Neuronal stem cell (in vitro differentiated cells): ENCODE data around the gene FBXO9.

Experiments
- DNase-seq: peaks from one replicate; pipeline ENCODE4 v3.0.0-alpha.2; 2013; ENCODE audit warnings: low spot score
- H2AFZ ChIP-seq: one replicate; pipeline ENCODE4 v1.6.1; 2013; ENCODE audit warnings: mild to moderate bottlenecking, low read length, inconsistent platforms
- H2AK5ac ChIP-seq: 2 replicates; pipeline ENCODE4 v1.6.1; 2013; ENCODE audit warnings: low read depth, mild to moderate bottlenecking, inconsistent platforms, low read length, moderate library complexity, mixed read lengths
- H2BK120ac ChIP-seq: 2 replicates; pipeline ENCODE4 v1.6.1; 2013; ENCODE audit warnings: low read depth, mild to moderate bottlenecking, inconsistent platforms, low read length, moderate library complexity, mixed read lengths
- H2BK12ac ChIP-seq: one replicate; pipeline ENCODE4 v1.6.1; 2013; ENCODE audit warnings: low read length, inconsistent platforms
- H2BK15ac ChIP-seq: 2 replicates; pipeline ENCODE4 v1.6.1; 2013; ENCODE audit warnings: mild to moderate bottlenecking, low read length, inconsistent platforms, mixed read lengths
- H2BK5ac ChIP-seq: one replicate; pipeline ENCODE4 v1.6.1; 2013; ENCODE audit warnings: inconsistent platforms, mild to moderate bottlenecking, low read length, moderate library complexity
- H3K14ac ChIP-seq: one replicate; pipeline ENCODE4 v1.6.1; 2013; ENCODE audit warnings: low read length, inconsistent platforms
- H3K18ac ChIP-seq: 2 replicates; pipeline ENCODE4 v1.6.1; 2013; ENCODE audit warnings: low read length, inconsistent platforms
- H3K23ac ChIP-seq: 2 replicates; pipeline ENCODE4 v1.6.1; 2013; ENCODE audit warnings: low read depth, mild to moderate bottlenecking, mixed read lengths, low read length, inconsistent platforms; ENCODE audit not compliant: poor library complexity
- H3K27ac ChIP-seq: replicated peaks from 3 replicates; pipeline ENCODE4 v1.5.1; 2013; ENCODE audit warnings: low read length, inconsistent platforms
- H3K27me3 ChIP-seq, 3 experiments: 2 replicates each; pipeline ENCODE4 v1.6.1; 2013; ENCODE audit warnings: low read length in 3 of 3, mild to moderate bottlenecking in 2 of 3, inconsistent platforms in 1 of 3, low read depth in 1 of 3, mixed read lengths in 1 of 3, moderate library complexity in 1 of 3; ENCODE audit not compliant: control insufficient read depth in 3 of 3, insufficient read depth in 3 of 3
- H3K36me3 ChIP-seq, 2 donors: replicated peaks in 1 of 2; 2 replicates each; pipeline ENCODE4 v1.6.1; 2013; ENCODE audit warnings: low read length in 2 of 2; ENCODE audit not compliant: control insufficient read depth in 2 of 2, insufficient read depth in 2 of 2
- H3K4ac ChIP-seq: 2 replicates; pipeline ENCODE4 v1.6.1; 2013; ENCODE audit warnings: inconsistent platforms, mild to moderate bottlenecking, low read length, moderate library complexity
- H3K4me1 ChIP-seq, 2 donors: 1 replicate in 1 of 2; 2 replicates in 1 of 2; pipeline ENCODE4 v1.6.1; 2013; ENCODE audit warnings: low read length in 2 of 2, low read depth in 1 of 2; ENCODE audit not compliant: control insufficient read depth in 2 of 2, insufficient read depth in 1 of 2
- H3K4me2 ChIP-seq: one replicate; pipeline ENCODE4 v1.6.1; 2013; ENCODE audit warnings: mild to moderate bottlenecking, low read length, inconsistent platforms; ENCODE audit not compliant: insufficient read depth, poor library complexity, severe bottlenecking
- H3K4me3 ChIP-seq, 2 donors: 2 replicates each; pipeline ENCODE4 v1.5.1; 2013; ENCODE audit warnings: low read length in 2 of 2, mild to moderate bottlenecking in 2 of 2, inconsistent platforms in 1 of 2, moderate library complexity in 1 of 2
- H3K79me1 ChIP-seq: one replicate; pipeline ENCODE4 v1.6.1; 2013; ENCODE audit warnings: low read depth, mild to moderate bottlenecking, inconsistent platforms, low read length, moderate library complexity
- H3K9ac ChIP-seq: one replicate; pipeline ENCODE4 v1.6.1; 2013; ENCODE audit warnings: mild to moderate bottlenecking, low read depth, low read length, inconsistent platforms; ENCODE audit not compliant: poor library complexity
- H3K9me3 ChIP-seq, 2 donors: replicated peaks in 1 of 2; 2 replicates each; pipeline versions ENCODE3 to v1.6.1; 2013; ENCODE audit warnings: low read length in 2 of 2, mild to moderate bottlenecking in 2 of 2, inconsistent platforms in 1 of 2, low read depth in 1 of 2, mixed read lengths in 1 of 2, moderate library complexity in 1 of 2; ENCODE audit not compliant: control insufficient read depth in 2 of 2, insufficient read depth in 1 of 2
- H4K8ac ChIP-seq: one replicate; pipeline ENCODE4 v1.6.1; 2013; ENCODE audit warnings: low read depth, mild to moderate bottlenecking, inconsistent platforms, low read length, moderate library complexity
- H4K91ac ChIP-seq: one replicate; pipeline ENCODE4 v1.6.1; 2013; ENCODE audit warnings: low read length, low read depth, mild to moderate bottlenecking, inconsistent platforms; ENCODE audit not compliant: poor library complexity
- WGBS, 2 donors: extraction: QIAGEN DNeasy Blood & Tissue Kit; methylation state at CpG; one replicate each; pipeline ENCODE4 v1.1.7; 2013; ENCODE audit warnings: missing lambda C conversion rate in 2 of 2, mixed read lengths in 1 of 2; ENCODE audit not compliant: insufficient read length in 2 of 2, insufficient replicate concordance in 1 of 2; ENCODE audit errors: extremely low coverage in 2 of 2; 5-methylcytosine and 5-hydroxymethylcytosine counted together

The FBXO9 gene

GRCh38 chr6:53115741-53116140 is 50.5 kb downstream of the FBXO9 start:
- H3K27ac ChIP-seq: no peak overlapping the region
- no peak overlapping the region for H2BK5ac ChIP-seq
- no peak overlapping the region for H3K23ac ChIP-seq
- no peak overlapping the region for H3K18ac ChIP-seq
- H4K91ac ChIP-seq: no peak overlapping the region
- no peaks in the 10 kb centered on the region for H3K9me3 ChIP-seq
- H3K27me3 ChIP-seq: peaks cover 0 to 4% (median 0%) of the 10 kb centered on the region in 3 experiments
- H2AFZ ChIP-seq: no peak overlapping the region
- WGBS, 2 donors: no CpG with 5 or more reads among the region's 2 CpGs
- H3K4me3 ChIP-seq: no peak overlapping the region
- H3K79me1 ChIP-seq: no peaks in the 10 kb centered on the region
- no peak overlapping the region for H2BK120ac ChIP-seq
- H3K4me1 ChIP-seq: no peaks in the 10 kb centered on the region
- no peak overlapping the region for H4K8ac ChIP-seq
- H2BK15ac ChIP-seq: no peak overlapping the region
- H3K4ac ChIP-seq: no peak overlapping the region
- no peak overlapping the region for H3K4me2 ChIP-seq
- no peak for DNase-seq
- no peak overlapping the region for H2BK12ac ChIP-seq
- no peak overlapping the region for H2AK5ac ChIP-seq
- no peaks in the 10 kb centered on the region for H3K36me3 ChIP-seq
- no peak overlapping the region for H3K9ac ChIP-seq
- no peak overlapping the region for H3K14ac ChIP-seq

- H3K4ac ChIP-seq: no peak overlapping the region
- DNase-seq: no peak
- no peak overlapping the region for H3K14ac ChIP-seq
- no peak overlapping the region for H2BK12ac ChIP-seq
- no peak overlapping the region for H2BK15ac ChIP-seq
- H3K27me3 ChIP-seq: peaks cover 0 to 4% (median 0%) of the 10 kb centered on the region in 3 experiments
- no peak overlapping the region for H4K91ac ChIP-seq
- no peak overlapping the region for H3K4me3 ChIP-seq
- peaks cover 0 to 1% of the 10 kb centered on the region in 2 donors for H3K4me1 ChIP-seq
- no peaks in the 10 kb centered on the region for H3K79me1 ChIP-seq
- H4K8ac ChIP-seq: no peak overlapping the region
- H2AFZ ChIP-seq: no peak overlapping the region
- no peak overlapping the region for H3K23ac ChIP-seq
- no peaks in the 10 kb centered on the region for H3K9me3 ChIP-seq
- H3K27ac ChIP-seq: no peak overlapping the region
- no peak overlapping the region for H3K9ac ChIP-seq
- no peak overlapping the region for H2BK5ac ChIP-seq
- no peak overlapping the region for H2AK5ac ChIP-seq
- WGBS, 2 donors: no CpG with 5 or more reads among the region's 1 CpG
- H3K4me2 ChIP-seq: no peak overlapping the region
- H2BK120ac ChIP-seq: no peak overlapping the region
- H3K18ac ChIP-seq: no peak overlapping the region
- H3K36me3 ChIP-seq: no peaks in the 10 kb centered on the region
Observed at GRCh38 chr6:53119349-53119748, 54.1 kb downstream of the FBXO9 start.

GRCh38 chr6:53119772-53120409 is 54.7 kb downstream of the FBXO9 start:
- no CpG with 5 or more reads among the region's 4 CpGs for WGBS, 2 donors
- Histone ChIP-seq H3K9ac (no peak overlapping the region), H2BK12ac (no peak overlapping the region), H2BK5ac (no peak overlapping the region), H3K27me3 (peaks cover 0 to 4% (median 0%) of the 10 kb centered on the region in 3 experiments), H3K4ac (no peak overlapping the region), H3K36me3 (no peaks in the 10 kb centered on the region), H3K23ac (no peak overlapping the region), H3K4me1 (peaks cover 0 to 1% of the 10 kb centered on the region in 2 donors), H4K91ac (no peak overlapping the region), H2BK120ac (no peak overlapping the region), H3K79me1 (no peaks in the 10 kb centered on the region), H3K14ac (no peak overlapping the region), H2BK15ac (no peak overlapping the region), H3K9me3 (no peaks in the 10 kb centered on the region), H2AK5ac (no peak overlapping the region), H4K8ac (no peak overlapping the region), H3K4me2 (no peak overlapping the region), H2AFZ (no peak overlapping the region), H3K27ac (no peak overlapping the region), H3K4me3 (no peak overlapping the region), H3K18ac (peak overlapping the region; percentile 12)
- no peak for DNase-seq

GRCh38 chr6:53124131-53124800 is 59.1 kb downstream of the FBXO9 start:
- DNase-seq: no peak
- H4K8ac ChIP-seq: no peak overlapping the region
- no peaks in the 10 kb centered on the region for H3K79me1 ChIP-seq
- H2AFZ ChIP-seq: no peak overlapping the region
- peaks cover 0 to 1% of the 10 kb centered on the region in 2 donors for H3K4me1 ChIP-seq
- no peak overlapping the region for H3K14ac ChIP-seq
- no peak overlapping the region for H4K91ac ChIP-seq
- H2BK15ac ChIP-seq: no peak overlapping the region
- H2AK5ac ChIP-seq: no peak overlapping the region
- H3K18ac ChIP-seq: no peak overlapping the region
- H3K23ac ChIP-seq: no peak overlapping the region
- peaks cover 0 to 16% (median 0%) of the 10 kb centered on the region in 3 experiments for H3K27me3 ChIP-seq
- no CpG with 5 or more reads among the region's 10 CpGs for WGBS, 2 donors
- no peak overlapping the region for H3K9ac ChIP-seq
- H2BK12ac ChIP-seq: no peak overlapping the region
- H3K36me3 ChIP-seq: no peaks in the 10 kb centered on the region
- H3K4me2 ChIP-seq: no peak overlapping the region
- no peaks in the 10 kb centered on the region for H3K9me3 ChIP-seq
- no peak overlapping the region for H3K27ac ChIP-seq
- H3K4me3 ChIP-seq: no peak overlapping the region
- no peak overlapping the region for H3K4ac ChIP-seq
- no peak overlapping the region for H2BK5ac ChIP-seq
- no peak overlapping the region for H2BK120ac ChIP-seq
